HepG2 (cell line): ENCODE measurements around the gene HMGN4. TPM values are rescaled to one million over a fixed set of nuclear protein-coding genes. Genes with fewer than 3 reads are reported as not detected.

ENCODE experiments used
- MBD4 ChIP-seq: IDR thresholded peaks from 2 replicates; pipeline ENCODE4 v1.6.1; 2012; ENCODE audit warnings: low read length, inconsistent platforms, borderline replicate concordance
- POLR2G ChIP-seq: fragments of 200-400 bp; formaldehyde crosslinking; IDR thresholded peaks from 2 replicates; pipeline ENCODE4 v1.6.1; 2018; ENCODE audit warnings: mild to moderate bottlenecking, low read depth, low read length, moderate library complexity
- RARG ChIP-seq: sonication (generic); formaldehyde crosslinking; IDR thresholded peaks from 2 replicates; pipeline ENCODE4 v1.4.0; 2020; ENCODE audit warnings: low read depth, mild to moderate bottlenecking, missing genetic modification reagents
- ZBTB38 ChIP-seq: sonication (generic); formaldehyde crosslinking; IDR thresholded peaks from 2 replicates; pipeline ENCODE4 v1.5.1; 2020; ENCODE audit warnings: mild to moderate bottlenecking, missing genetic modification reagents
- ZNF432 ChIP-seq: sonication (generic); formaldehyde crosslinking; IDR thresholded peaks from 2 replicates; pipeline ENCODE4 v1.5.0; 2020; ENCODE audit warnings: missing genetic modification reagents, mild to moderate bottlenecking, borderline replicate concordance
- ZNF446 ChIP-seq: sonication (generic); formaldehyde crosslinking; IDR thresholded peaks from 2 replicates; pipeline ENCODE4 v1.5.0; 2020; ENCODE audit warnings: mild to moderate bottlenecking, missing genetic modification reagents
- ZNF776 ChIP-seq: sonication (generic); formaldehyde crosslinking; IDR thresholded peaks from 2 replicates; pipeline ENCODE4 v1.4.0; 2020; ENCODE audit warnings: mild to moderate bottlenecking, missing genetic modification reagents
- polyA plus RNA-seq, 8 experiments: library from polyadenylated mRNA; depleted of rRNA in 3 of 8; stranded (reverse) in 7 of 8; unstranded in 1 of 8; fragments of >200 nt; fragmentation: Illumina TruSeq in 4 of 8; extraction: Trizol in 4 of 8; gene quantifications; 2 replicates each; pipeline versions ENCODE4 v1.2.1 to v1.2.3, GENCODE V29; 2011 to 2016; ENCODE audit warnings: low read depth in 4 of 8, missing spikeins in 1 of 8, mixed read lengths in 1 of 8; ENCODE audit not compliant: insufficient read depth in 1 of 8
- total RNA-seq, 5 experiments: library from RNA; depleted of rRNA; stranded (reverse); fragments of >200 nt; fragmentation: Illumina TruSeq; extraction: Trizol; gene quantifications; 2 replicates each; pipeline ENCODE4 v1.2.3, GENCODE V29; 2016; ENCODE audit warnings: low read depth in 1 of 5
- TF ChIP-seq, protein P1 (sequence below): sonication (generic); formaldehyde crosslinking; IDR thresholded peaks from 2 replicates; pipeline ENCODE4 v1.4.0; 2020; ENCODE audit warnings: missing genetic modification reagents, borderline replicate concordance
- TF ChIP-seq, protein P2 (sequence below): sonication (generic); formaldehyde crosslinking; IDR thresholded peaks from 2 replicates; pipeline ENCODE4 v1.4.0; 2020; ENCODE audit warnings: missing genetic modification reagents
- TF ChIP-seq, protein P3 (sequence below): sonication (generic); formaldehyde crosslinking; IDR thresholded peaks from 2 replicates; pipeline ENCODE4 v1.5.1; 2020; ENCODE audit warnings: mild to moderate bottlenecking, missing genetic modification reagents, moderate library complexity
- TF ChIP-seq, protein P4 (sequence below): sonication (generic); formaldehyde crosslinking; IDR thresholded peaks from 2 replicates; pipeline ENCODE4 v1.4.0; 2020; ENCODE audit warnings: mild to moderate bottlenecking, missing genetic modification reagents

The HMGN4 gene
- total and polyA plus RNA-seq, 2 of the 13 experiments (the other 11 are each of a cell fraction or from before 2014, with no cell fraction given): 39.9 to 52.1 TPM

DNA sequence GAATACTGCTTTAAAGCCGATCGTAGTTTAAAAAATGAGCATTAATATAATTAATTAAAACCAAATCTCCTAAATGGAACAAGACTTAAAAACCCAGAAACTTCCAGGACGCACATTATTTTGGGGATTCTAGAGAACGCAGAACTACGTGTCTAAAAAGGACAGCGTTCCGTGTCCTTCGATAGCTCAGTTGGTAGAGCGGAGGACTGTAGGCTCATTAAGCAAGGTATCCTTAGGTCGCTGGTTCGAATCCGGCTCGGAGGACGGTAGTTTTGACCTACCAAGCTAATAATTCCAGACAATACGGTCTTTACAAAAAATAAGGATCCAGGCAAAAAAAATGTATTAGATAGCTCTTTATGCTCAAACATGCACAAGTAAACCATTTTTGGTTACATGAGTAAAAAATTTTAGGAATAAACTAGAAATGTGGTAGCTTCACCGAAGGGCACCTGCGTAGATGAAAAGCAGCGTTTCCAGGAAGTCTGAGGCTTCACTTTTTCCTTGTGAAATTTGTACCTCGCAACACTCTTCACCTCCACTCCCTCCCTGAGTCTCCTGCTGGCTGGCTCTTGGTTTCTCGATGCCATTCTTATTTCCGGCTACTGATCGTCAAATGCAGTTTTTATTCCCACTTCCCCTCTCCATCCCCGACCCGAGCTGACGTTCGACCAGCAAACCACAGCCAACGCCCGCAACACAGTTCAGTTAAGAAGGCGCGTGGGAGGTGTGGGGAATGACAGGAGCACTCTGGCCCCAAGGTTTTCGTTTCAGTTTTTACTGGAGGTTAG lies 39.0 kb downstream of the HMGN4 start (continued):
- TF ChIP-seq, protein P1, sequence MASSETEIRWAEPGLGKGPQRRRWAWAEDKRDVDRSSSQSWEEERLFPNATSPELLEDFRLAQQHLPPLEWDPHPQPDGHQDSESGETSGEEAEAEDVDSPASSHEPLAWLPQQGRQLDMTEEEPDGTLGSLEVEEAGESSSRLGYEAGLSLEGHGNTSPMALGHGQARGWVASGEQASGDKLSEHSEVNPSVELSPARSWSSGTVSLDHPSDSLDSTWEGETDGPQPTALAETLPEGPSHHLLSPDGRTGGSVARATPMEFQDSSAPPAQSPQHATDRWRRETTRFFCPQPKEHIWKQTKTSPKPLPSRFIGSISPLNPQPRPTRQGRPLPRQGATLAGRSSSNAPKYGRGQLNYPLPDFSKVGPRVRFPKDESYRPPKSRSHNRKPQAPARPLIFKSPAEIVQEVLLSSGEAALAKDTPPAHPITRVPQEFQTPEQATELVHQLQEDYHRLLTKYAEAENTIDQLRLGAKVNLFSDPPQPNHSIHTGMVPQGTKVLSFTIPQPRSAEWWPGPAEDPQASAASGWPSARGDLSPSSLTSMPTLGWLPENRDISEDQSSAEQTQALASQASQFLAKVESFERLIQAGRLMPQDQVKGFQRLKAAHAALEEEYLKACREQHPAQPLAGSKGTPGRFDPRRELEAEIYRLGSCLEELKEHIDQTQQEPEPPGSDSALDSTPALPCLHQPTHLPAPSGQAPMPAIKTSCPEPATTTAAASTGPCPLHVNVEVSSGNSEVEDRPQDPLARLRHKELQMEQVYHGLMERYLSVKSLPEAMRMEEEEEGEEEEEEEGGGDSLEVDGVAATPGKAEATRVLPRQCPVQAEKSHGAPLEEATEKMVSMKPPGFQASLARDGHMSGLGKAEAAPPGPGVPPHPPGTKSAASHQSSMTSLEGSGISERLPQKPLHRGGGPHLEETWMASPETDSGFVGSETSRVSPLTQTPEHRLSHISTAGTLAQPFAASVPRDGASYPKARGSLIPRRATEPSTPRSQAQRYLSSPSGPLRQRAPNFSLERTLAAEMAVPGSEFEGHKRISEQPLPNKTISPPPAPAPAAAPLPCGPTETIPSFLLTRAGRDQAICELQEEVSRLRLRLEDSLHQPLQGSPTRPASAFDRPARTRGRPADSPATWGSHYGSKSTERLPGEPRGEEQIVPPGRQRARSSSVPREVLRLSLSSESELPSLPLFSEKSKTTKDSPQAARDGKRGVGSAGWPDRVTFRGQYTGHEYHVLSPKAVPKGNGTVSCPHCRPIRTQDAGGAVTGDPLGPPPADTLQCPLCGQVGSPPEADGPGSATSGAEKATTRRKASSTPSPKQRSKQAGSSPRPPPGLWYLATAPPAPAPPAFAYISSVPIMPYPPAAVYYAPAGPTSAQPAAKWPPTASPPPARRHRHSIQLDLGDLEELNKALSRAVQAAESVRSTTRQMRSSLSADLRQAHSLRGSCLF (CRISPR knock-in tag): no peak
- TF ChIP-seq RARG: no peak
- TF ChIP-seq ZNF776 (CRISPR knock-in tag): no peak
- TF ChIP-seq MBD4: no peak
- TF ChIP-seq POLR2G: no peak
- TF ChIP-seq, protein P2, sequence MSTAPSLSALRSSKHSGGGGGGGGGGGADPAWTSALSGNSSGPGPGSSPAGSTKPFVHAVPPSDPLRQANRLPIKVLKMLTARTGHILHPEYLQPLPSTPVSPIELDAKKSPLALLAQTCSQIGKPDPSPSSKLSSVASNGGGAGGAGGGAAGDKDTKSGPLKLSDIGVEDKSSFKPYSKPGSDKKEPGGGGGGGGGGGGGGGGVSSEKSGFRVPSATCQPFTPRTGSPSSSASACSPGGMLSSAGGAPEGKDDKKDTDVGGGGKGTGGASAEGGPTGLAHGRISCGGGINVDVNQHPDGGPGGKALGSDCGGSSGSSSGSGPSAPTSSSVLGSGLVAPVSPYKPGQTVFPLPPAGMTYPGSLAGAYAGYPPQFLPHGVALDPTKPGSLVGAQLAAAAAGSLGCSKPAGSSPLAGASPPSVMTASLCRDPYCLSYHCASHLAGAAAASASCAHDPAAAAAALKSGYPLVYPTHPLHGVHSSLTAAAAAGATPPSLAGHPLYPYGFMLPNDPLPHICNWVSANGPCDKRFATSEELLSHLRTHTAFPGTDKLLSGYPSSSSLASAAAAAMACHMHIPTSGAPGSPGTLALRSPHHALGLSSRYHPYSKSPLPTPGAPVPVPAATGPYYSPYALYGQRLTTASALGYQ: no peak
- no peak for TF ChIP-seq ZNF446
- TF ChIP-seq ZBTB38: no peak
- TF ChIP-seq, protein P3, sequence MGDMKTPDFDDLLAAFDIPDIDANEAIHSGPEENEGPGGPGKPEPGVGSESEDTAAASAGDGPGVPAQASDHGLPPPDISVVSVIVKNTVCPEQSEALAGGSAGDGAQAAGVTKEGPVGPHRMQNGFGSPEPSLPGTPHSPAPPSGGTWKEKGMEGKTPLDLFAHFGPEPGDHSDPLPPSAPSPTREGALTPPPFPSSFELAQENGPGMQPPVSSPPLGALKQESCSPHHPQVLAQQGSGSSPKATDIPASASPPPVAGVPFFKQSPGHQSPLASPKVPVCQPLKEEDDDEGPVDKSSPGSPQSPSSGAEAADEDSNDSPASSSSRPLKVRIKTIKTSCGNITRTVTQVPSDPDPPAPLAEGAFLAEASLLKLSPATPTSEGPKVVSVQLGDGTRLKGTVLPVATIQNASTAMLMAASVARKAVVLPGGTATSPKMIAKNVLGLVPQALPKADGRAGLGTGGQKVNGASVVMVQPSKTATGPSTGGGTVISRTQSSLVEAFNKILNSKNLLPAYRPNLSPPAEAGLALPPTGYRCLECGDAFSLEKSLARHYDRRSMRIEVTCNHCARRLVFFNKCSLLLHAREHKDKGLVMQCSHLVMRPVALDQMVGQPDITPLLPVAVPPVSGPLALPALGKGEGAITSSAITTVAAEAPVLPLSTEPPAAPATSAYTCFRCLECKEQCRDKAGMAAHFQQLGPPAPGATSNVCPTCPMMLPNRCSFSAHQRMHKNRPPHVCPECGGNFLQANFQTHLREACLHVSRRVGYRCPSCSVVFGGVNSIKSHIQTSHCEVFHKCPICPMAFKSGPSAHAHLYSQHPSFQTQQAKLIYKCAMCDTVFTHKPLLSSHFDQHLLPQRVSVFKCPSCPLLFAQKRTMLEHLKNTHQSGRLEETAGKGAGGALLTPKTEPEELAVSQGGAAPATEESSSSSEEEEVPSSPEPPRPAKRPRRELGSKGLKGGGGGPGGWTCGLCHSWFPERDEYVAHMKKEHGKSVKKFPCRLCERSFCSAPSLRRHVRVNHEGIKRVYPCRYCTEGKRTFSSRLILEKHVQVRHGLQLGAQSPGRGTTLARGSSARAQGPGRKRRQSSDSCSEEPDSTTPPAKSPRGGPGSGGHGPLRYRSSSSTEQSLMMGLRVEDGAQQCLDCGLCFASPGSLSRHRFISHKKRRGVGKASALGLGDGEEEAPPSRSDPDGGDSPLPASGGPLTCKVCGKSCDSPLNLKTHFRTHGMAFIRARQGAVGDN (CRISPR knock-in tag): no peak; the same call in 1 of the 2 replicates
- no peak for TF ChIP-seq ZNF432
- TF ChIP-seq, protein P4, sequence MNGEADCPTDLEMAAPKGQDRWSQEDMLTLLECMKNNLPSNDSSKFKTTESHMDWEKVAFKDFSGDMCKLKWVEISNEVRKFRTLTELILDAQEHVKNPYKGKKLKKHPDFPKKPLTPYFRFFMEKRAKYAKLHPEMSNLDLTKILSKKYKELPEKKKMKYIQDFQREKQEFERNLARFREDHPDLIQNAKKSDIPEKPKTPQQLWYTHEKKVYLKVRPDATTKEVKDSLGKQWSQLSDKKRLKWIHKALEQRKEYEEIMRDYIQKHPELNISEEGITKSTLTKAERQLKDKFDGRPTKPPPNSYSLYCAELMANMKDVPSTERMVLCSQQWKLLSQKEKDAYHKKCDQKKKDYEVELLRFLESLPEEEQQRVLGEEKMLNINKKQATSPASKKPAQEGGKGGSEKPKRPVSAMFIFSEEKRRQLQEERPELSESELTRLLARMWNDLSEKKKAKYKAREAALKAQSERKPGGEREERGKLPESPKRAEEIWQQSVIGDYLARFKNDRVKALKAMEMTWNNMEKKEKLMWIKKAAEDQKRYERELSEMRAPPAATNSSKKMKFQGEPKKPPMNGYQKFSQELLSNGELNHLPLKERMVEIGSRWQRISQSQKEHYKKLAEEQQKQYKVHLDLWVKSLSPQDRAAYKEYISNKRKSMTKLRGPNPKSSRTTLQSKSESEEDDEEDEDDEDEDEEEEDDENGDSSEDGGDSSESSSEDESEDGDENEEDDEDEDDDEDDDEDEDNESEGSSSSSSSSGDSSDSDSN (CRISPR knock-in tag): no peak
